AG04449 (cell line): ENCODE data around the gene CD79B.

Source experiments
- CTCF ChIA-PET: fragments of 350-600 bp; formaldehyde crosslinking; extraction: SDS; loops from one replicate; lab custom pipeline; 2021; ENCODE audit warnings: antibody characterized with exemption; lab: Yijun Ruan, JAX
- POLR2A ChIA-PET: fragments of 400-600, 350-600 bp; formaldehyde crosslinking; extraction: SDS; loops from one replicate; lab custom pipeline; 2020; ENCODE audit warnings: antibody characterized with exemption, inconsistent platforms; lab: Yijun Ruan, JAX
- DNase-seq: peaks from one replicate; pipeline ENCODE4 v3.0.0-alpha.2; 2010; ENCODE audit warnings: low read depth, low spot score
- H3K4me3 ChIP-seq: 2 replicates; pipeline ENCODE4 v1.5.1; 2011; ENCODE audit warnings: low read depth, mild to moderate bottlenecking, control low read depth, low read length
- CTCF ChIP-seq: IDR thresholded peaks from one replicate; pipeline ENCODE4 v1.5.1; 2011; ENCODE audit warnings: mild to moderate bottlenecking, moderate library complexity, low read length, control low read depth, inconsistent platforms; ENCODE audit not compliant: insufficient read depth; ENCODE audit errors: missing control alignments

CD79B gene

DNA sequence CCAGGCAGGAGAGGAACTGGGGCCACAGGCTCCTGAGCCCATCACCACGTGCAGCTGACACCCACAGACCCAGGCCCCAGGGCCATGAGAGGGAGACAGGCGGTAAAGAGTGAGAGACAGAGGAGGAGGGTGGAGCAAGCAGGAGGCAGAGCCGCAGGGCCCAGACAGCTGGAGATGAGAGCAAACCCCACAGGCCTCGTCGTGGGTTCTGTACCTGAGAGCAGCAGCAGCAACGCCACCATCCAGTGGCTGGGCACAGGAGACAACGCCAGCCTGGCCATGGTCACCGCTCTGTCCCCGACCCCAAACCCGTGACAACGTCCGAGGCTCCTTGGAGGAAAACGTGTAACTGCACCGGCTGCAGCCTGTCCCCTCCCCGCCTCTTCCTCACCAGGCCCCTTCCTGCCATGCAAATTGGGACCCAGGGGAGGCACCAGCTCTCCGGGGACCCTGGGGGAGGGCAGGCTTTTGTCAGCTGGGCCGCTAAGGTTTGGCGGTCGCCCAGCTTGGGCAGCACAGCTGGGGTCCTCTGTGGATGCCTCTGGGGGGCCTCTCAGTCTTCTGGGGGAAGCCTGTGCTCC is at the start of gene CD79B:
Gene CD79B, minus strand, starts transcription at position 351 of the 581 bp plus-strand sequence. Its CDS starts 70 bp downstream, at position 281.
- CTCF ChIA-PET, result interaction anchor here (1.4 to 8.9 kb wide), 4 partner anchors 13 to 97 kb away, joined by 5 to 55 read pairs (median 12); partner anchors contain the start of genes CSHL1 and GH1
- no peak for DNase-seq
- TF ChIP-seq CTCF, result no peak
- POLR2A ChIA-PET, result no interaction called here
- H3K4me3 ChIP-seq, result no peak within 1 kb of the TSS

- POLR2A ChIA-PET, result no interaction called here
- TF ChIP-seq CTCF, result no peak
- DNase-seq, result no peak
- H3K4me3 ChIP-seq, result no peak overlapping the region
- CTCF ChIA-PET, result interaction anchor here (1.2 to 3.8 kb wide), 6 partner anchors 9 to 59 kb away, joined by 3 to 22 read pairs (median 6); partner anchors contain the start of gene GH1
Observed at GRCh38 chr17:63978272-63979200, 46.4 kb upstream of the CD79B start.

DNA sequence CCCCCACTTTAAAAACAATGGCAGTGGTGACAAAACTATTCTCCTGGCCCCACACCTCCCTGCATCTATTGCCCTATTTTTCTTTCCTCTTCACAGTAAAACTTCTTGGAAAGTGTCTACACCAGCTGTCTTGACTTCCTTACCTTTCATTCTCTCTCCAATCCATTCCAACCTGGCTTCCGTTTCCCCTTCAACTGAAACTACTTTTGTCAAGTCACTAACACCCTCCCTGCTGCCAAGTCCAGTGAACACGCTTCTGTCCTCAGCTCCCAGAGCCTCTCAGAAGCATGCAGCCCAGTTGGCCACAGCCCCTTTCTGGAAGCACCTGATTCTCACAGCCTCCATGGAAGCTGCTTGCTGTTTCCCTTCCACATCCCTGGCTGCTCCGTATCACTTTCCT is 44.6 kb upstream of the CD79B start:
- H3K4me3 ChIP-seq, result no peak overlapping the region
- ChIA-PET CTCF (interaction anchor here (1.3 to 3.1 kb wide), 6 partner anchors 10 to 157 kb away, joined by 4 to 11 read pairs (median 6); partner anchors contain the start of gene GH1), POLR2A (no interaction called here)
- no peak for DNase-seq
- no peak for TF ChIP-seq CTCF

DNA sequence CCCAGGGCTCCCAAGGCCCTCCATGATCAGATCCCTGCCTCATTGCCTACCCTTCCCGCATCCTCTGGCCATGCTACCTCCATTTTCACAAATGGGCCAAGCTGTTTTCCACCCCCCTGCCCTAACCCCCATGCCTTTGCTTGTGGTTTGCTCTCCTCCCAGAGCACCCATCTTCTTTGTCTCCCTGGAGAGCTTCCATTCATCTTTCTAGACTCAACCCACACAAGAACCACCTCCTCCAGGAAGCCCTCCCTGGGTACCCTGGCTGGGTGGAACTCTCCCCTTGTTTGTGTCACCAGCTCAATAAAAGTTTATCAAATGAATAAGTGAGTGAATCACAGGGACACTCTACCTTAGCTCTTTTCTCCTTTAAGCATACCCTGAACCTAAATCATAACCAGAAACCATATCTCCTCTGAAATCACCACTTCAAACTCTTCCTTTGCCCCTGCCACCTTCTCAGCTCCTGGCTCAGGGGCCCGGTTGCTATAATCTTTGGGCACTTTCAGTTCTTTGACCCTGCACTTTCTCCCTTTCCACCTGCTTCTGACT is 43.5 kb upstream of the CD79B start:
- no peak for DNase-seq
- no peak for TF ChIP-seq CTCF
- no peak overlapping the region for H3K4me3 ChIP-seq
- ChIA-PET CTCF (interaction anchor here (0.8 to 3.1 kb wide), 9 partner anchors 9 to 158 kb away, joined by 3 to 11 read pairs (median 5); no protein-coding TSS in a partner anchor), POLR2A (no interaction called here)

- H3K4me3 ChIP-seq, result no peak overlapping the region
- no peak for DNase-seq
- CTCF ChIA-PET, result interaction anchor here (0.6 to 3.1 kb wide), 7 partner anchors 11 to 159 kb away, joined by 3 to 11 read pairs (median 5); partner anchors contain the start of gene CSHL1
- POLR2A ChIA-PET, result no interaction called here
- no peak for TF ChIP-seq CTCF
Observed at GRCh38 chr17:63974594-63975192, 42.6 kb upstream of the CD79B start.
